Epithelial cell of esophagus (primary cell): ENCODE measurements around the gene NUMB.

Experiments used
- DNase-seq: peaks from one replicate; pipeline ENCODE4 v3.0.0; 2010; ENCODE audit warnings: low read depth
- H3K4me3 ChIP-seq: 2 replicates; pipeline ENCODE4 v1.5.1; 2011; ENCODE audit warnings: mild to moderate bottlenecking, low read length, control low read depth
- CTCF ChIP-seq: IDR thresholded peaks from 2 replicates; pipeline ENCODE4 v1.5.1; 2011; ENCODE audit warnings: low read depth, mild to moderate bottlenecking, low read length, control low read depth, inconsistent platforms; ENCODE audit not compliant: insufficient read depth; ENCODE audit errors: missing control alignments

The NUMB gene

GRCh38 chr14:73465823-73466532, 7.6 kb upstream of the NUMB start:
- TF ChIP-seq CTCF = no peak
- no peak overlapping the region for H3K4me3 ChIP-seq
- no peak for DNase-seq

- no peak for TF ChIP-seq CTCF
- DNase-seq = peak; percentile 98
- H3K4me3 ChIP-seq = no peak overlapping the region
Measured at GRCh38 chr14:73463411-73463810, 5.1 kb upstream of the NUMB start.

GRCh38 chr14:73462815-73463214, 4.5 kb upstream of the NUMB start:
- H3K4me3 ChIP-seq = no peak overlapping the region
- DNase-seq = no peak
- no peak for TF ChIP-seq CTCF

- DNase-seq = peak; percentile 20
- H3K4me3 ChIP-seq = no peak overlapping the region
- no peak for TF ChIP-seq CTCF
Measured at GRCh38 chr14:73462048-73462715, 3.8 kb upstream of the NUMB start.

GRCh38 chr14:73461478-73462047, 3.2 kb upstream of the NUMB start:
- no peak for DNase-seq
- TF ChIP-seq CTCF = no peak
- H3K4me3 ChIP-seq = no peak overlapping the region

GRCh38 chr14:73460691-73461127, 2.4 kb upstream of the NUMB start:
- H3K4me3 ChIP-seq = no peak overlapping the region
- TF ChIP-seq CTCF = no peak
- peak; percentile 64 for DNase-seq
